B cell (primary cell): ENCODE results near the gene SLC43A3.

ENCODE experiments used
- CTCF ChIP-seq: fragments of 200-600 bp; IDR thresholded peaks from one replicate; pipeline ENCODE4 v1.8.0; 2022; ENCODE audit warnings: antibody characterized with exemption, mild to moderate bottlenecking
- EZH2 ChIP-seq: IDR thresholded peaks from 2 replicates; pipeline ENCODE4 v1.6.1; 2012; ENCODE audit warnings: borderline replicate concordance, low read depth, mild to moderate bottlenecking, moderate library complexity, low read length; ENCODE audit not compliant: insufficient read depth, poor library complexity, severe bottlenecking

DNA sequence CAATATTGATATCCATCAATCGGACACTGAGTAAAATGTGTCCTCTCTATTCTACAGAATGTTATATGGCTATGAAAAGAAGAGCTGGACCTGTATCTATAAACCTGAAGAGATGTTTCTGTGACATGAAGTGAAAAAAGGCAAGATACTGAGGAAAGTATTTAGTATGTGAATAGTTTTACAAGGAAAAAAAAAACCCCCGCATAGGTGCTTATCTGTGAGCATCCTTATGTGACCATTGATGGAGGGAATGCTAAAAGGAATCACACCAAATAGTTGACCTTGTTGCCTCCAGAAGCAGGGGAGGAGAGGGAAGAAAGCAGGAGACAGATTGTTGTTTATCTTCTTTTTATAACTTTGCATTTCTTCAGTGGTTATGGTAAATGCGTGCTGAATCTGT, 35.8 kb downstream of the SLC43A3 start:
- no peak for TF ChIP-seq CTCF
- TF ChIP-seq EZH2: no peak
